ENCODE measurements around the gene CYS1. TPM values are rescaled to one million over a fixed set of nuclear protein-coding genes. Genes with fewer than 3 reads are reported as not detected.

CYS1 gene
- total RNA-seq, 1 donor from 2014 or later: 13.5 TPM

- intact Hi-C loops (cut with DNase I): loop anchor here (2.0 kb wide), 1 partner anchor 348 kb away; no protein-coding TSS in a partner anchor
- no peaks in the 10 kb centered on the region for H3K27me3 ChIP-seq
- no peaks in the 10 kb centered on the region for H3K9me3 ChIP-seq
- TF ChIP-seq, protein P1, sequence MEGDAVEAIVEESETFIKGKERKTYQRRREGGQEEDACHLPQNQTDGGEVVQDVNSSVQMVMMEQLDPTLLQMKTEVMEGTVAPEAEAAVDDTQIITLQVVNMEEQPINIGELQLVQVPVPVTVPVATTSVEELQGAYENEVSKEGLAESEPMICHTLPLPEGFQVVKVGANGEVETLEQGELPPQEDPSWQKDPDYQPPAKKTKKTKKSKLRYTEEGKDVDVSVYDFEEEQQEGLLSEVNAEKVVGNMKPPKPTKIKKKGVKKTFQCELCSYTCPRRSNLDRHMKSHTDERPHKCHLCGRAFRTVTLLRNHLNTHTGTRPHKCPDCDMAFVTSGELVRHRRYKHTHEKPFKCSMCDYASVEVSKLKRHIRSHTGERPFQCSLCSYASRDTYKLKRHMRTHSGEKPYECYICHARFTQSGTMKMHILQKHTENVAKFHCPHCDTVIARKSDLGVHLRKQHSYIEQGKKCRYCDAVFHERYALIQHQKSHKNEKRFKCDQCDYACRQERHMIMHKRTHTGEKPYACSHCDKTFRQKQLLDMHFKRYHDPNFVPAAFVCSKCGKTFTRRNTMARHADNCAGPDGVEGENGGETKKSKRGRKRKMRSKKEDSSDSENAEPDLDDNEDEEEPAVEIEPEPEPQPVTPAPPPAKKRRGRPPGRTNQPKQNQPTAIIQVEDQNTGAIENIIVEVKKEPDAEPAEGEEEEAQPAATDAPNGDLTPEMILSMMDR (IDR thresholded peaks at IDR 0.05): peak; percentile 79 to 90 (median 81)
- TF ChIP-seq POLR2AphosphoS5 (IDR thresholded peaks at IDR 0.05; ENCODE audit: insufficient read depth in 1 of 2, low read depth in 1 of 2) (peak in 1 of 2 donors; percentile 32), POLR2A (IDR thresholded peaks at IDR 0.05) (no peak)
- H3K4me1 ChIP-seq: no peaks in the 10 kb centered on the region
- H3K4me3 ChIP-seq: no peak overlapping the region
- no peaks in the 10 kb centered on the region for H3K36me3 ChIP-seq
- DNase-seq (ENCODE audit: extremely low spot score in 2 of 2): no peak
- no peak overlapping the region for H3K27ac ChIP-seq
These were observed 7.3 kb downstream of the CYS1 start for GRCh38 chr2:10072656-10073480.

- TF ChIP-seq POLR2AphosphoS5 (IDR thresholded peaks at IDR 0.05; ENCODE audit: insufficient read depth in 1 of 2, low read depth in 1 of 2) (no peak), POLR2A (IDR thresholded peaks at IDR 0.05) (no peak)
- TF ChIP-seq, protein P1 (IDR thresholded peaks at IDR 0.05): no peak
- H3K27ac ChIP-seq: no peak overlapping the region
- no peaks in the 10 kb centered on the region for H3K9me3 ChIP-seq
- no peaks in the 10 kb centered on the region for H3K27me3 ChIP-seq
- DNase-seq (ENCODE audit: extremely low spot score in 2 of 2): no peak
- H3K36me3 ChIP-seq: no peaks in the 10 kb centered on the region
- no peak overlapping the region for H3K4me3 ChIP-seq
- intact Hi-C loops (cut with DNase I): no loop called here
- H3K4me1 ChIP-seq: no peaks in the 10 kb centered on the region
These were observed 8.6 kb downstream of the CYS1 start for GRCh38 chr2:10071595-10071994.

DNA sequence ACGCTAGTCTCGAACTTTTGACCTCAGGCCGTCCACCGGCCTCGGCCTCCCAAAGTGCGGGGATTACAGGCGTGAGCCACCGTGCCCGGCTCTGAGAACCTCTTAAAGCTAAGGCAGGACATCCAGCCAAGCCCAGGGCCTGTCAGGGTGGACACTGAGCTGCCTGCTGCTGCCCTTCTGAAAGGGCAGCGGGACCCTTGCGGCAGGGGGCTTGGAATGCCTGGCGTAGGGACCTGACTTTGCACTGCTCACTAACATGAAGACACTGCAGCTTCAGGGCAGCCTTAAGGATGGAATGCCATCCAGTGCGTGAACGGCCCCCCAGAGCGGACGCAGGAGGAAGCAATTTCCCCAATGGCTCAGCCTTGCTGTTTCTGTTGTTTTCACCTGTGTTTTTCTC is 9.0 kb downstream of the CYS1 start:
- Histone ChIP-seq H3K4me1 (no peaks in the 10 kb centered on the region), H3K27ac (no peak overlapping the region), H3K27me3 (no peaks in the 10 kb centered on the region), H3K36me3 (no peaks in the 10 kb centered on the region), H3K4me3 (no peak overlapping the region), H3K9me3 (no peaks in the 10 kb centered on the region)
- intact Hi-C loops (cut with DNase I): no loop called here
- TF ChIP-seq POLR2A (IDR thresholded peaks at IDR 0.05) (no peak), POLR2AphosphoS5 (IDR thresholded peaks at IDR 0.05; ENCODE audit: insufficient read depth in 1 of 2, low read depth in 1 of 2) (no peak)
- TF ChIP-seq, protein P1 (IDR thresholded peaks at IDR 0.05): no peak
- no peak for DNase-seq (ENCODE audit: extremely low spot score in 2 of 2)

DNA sequence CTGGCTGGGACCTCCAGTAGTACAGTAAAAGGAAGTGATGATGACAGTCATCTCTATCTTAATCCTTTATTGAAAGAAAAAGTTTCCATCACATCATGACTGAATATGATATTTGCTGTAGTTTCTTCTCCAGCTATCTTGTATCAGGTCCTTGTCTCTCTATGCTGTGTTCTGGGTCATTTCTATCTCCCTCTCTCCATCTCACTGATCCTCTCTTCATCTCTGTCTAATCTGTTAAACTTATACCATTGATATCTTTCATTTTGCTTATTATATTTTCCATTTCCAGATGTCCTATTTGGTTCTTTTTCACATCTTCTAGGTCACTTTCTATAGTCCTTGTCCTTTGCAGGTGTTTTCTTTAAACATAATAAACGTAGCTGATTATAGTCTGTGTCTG is 12.3 kb downstream of the CYS1 start:
- Histone ChIP-seq H3K36me3 (no peaks in the 10 kb centered on the region), H3K27ac (no peak overlapping the region), H3K4me1 (no peaks in the 10 kb centered on the region), H3K9me3 (no peaks in the 10 kb centered on the region), H3K4me3 (no peak overlapping the region), H3K27me3 (no peaks in the 10 kb centered on the region)
- intact Hi-C loops (cut with DNase I): no loop called here
- no peak for DNase-seq (ENCODE audit: extremely low spot score in 2 of 2)
- TF ChIP-seq POLR2A (IDR thresholded peaks at IDR 0.05) (no peak), POLR2AphosphoS5 (IDR thresholded peaks at IDR 0.05; ENCODE audit: insufficient read depth in 1 of 2, low read depth in 1 of 2) (no peak)
- TF ChIP-seq, protein P1 (IDR thresholded peaks at IDR 0.05): no peak

GRCh38 chr2:10067330-10067729 is 12.9 kb downstream of the CYS1 start:
- H3K36me3 ChIP-seq: no peaks in the 10 kb centered on the region
- intact Hi-C loops (cut with DNase I): no loop called here
- no peaks in the 10 kb centered on the region for H3K4me1 ChIP-seq
- H3K27ac ChIP-seq: no peak overlapping the region
- no peaks in the 10 kb centered on the region for H3K27me3 ChIP-seq
- no peak for DNase-seq (ENCODE audit: extremely low spot score in 2 of 2)
- H3K4me3 ChIP-seq: no peak overlapping the region
- no peaks in the 10 kb centered on the region for H3K9me3 ChIP-seq
- TF ChIP-seq, protein P1 (IDR thresholded peaks at IDR 0.05): no peak
- TF ChIP-seq POLR2AphosphoS5 (IDR thresholded peaks at IDR 0.05; ENCODE audit: insufficient read depth in 1 of 2, low read depth in 1 of 2): no peak
- TF ChIP-seq POLR2A (IDR thresholded peaks at IDR 0.05): no peak
